ENCODE measurements around the gene RGS7BP.

The RGS7BP gene

GRCh38 chr5:64526734-64527439 is 21.1 kb downstream of the RGS7BP start:
- Histone ChIP-seq H3K9me3 (ENCODE audit: insufficient read depth, low read length) (no peaks in the 10 kb centered on the region), H3K27me3 (ENCODE audit: low read depth, low read length) (no peaks in the 10 kb centered on the region), H2AFZ (ENCODE audit: low read depth, low read length) (no peak overlapping the region), H3K4me3 (ENCODE audit: low read length) (no peak overlapping the region), H3K79me2 (ENCODE audit: low read length) (no peaks in the 10 kb centered on the region), H3K4me2 (ENCODE audit: low read length) (no peak overlapping the region), H3K4me1 (ENCODE audit: low read length) (no peaks in the 10 kb centered on the region), H4K20me1 (ENCODE audit: insufficient read depth, low read length) (no peaks in the 10 kb centered on the region), H3K36me3 (replicated peaks; ENCODE audit: low read depth, low read length) (no peaks in the 10 kb centered on the region), H3K9ac (ENCODE audit: low read length) (no peak overlapping the region), H3K27ac (ENCODE audit: low read length) (no peak overlapping the region)
- TF ChIP-seq CTCF (IDR thresholded peaks at IDR 0.05; ENCODE audit: low read depth, low read length) (no peak), EZH2phosphoT487 (IDR thresholded peaks at IDR 0.05; ENCODE audit: low read depth) (no peak)

DNA sequence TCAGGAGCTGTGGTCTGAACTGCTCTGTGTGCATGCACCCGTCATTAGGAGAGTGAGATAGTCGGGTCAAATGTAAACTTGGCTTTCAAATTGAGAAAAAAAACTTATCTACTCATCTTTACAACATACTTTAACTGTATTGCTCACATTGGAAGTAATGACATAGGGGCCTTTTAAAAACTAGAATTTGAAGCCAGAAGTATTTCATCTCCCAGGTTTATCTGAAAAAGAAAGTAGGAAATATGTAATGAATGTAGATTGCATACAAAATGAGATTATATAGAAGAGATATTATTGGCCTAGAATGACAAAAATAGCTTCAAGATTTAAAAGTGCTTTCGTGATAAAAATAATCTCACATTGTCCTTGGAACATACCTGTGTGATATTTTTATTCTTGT is 24.3 kb downstream of the RGS7BP start:
- H4K20me1 ChIP-seq (ENCODE audit: insufficient read depth, low read length), result no peaks in the 10 kb centered on the region
- H3K4me3 ChIP-seq (ENCODE audit: low read length), result no peak overlapping the region
- H3K27ac ChIP-seq (ENCODE audit: low read length), result no peak overlapping the region
- H3K79me2 ChIP-seq (ENCODE audit: low read length), result no peaks in the 10 kb centered on the region
- no peak overlapping the region for H3K9ac ChIP-seq (ENCODE audit: low read length)
- no peak overlapping the region for H3K4me2 ChIP-seq (ENCODE audit: low read length)
- H3K36me3 ChIP-seq (replicated peaks; ENCODE audit: low read depth, low read length), result no peaks in the 10 kb centered on the region
- no peaks in the 10 kb centered on the region for H3K9me3 ChIP-seq (ENCODE audit: insufficient read depth, low read length)
- H2AFZ ChIP-seq (ENCODE audit: low read depth, low read length), result no peak overlapping the region
- no peaks in the 10 kb centered on the region for H3K4me1 ChIP-seq (ENCODE audit: low read length)
- TF ChIP-seq EZH2phosphoT487 (IDR thresholded peaks at IDR 0.05; ENCODE audit: low read depth) (no peak), CTCF (IDR thresholded peaks at IDR 0.05; ENCODE audit: low read depth, low read length) (no peak)
- H3K27me3 ChIP-seq (ENCODE audit: low read depth, low read length), result no peaks in the 10 kb centered on the region

GRCh38 chr5:64532212-64532611 is 26.4 kb downstream of the RGS7BP start:
- no peak overlapping the region for H3K27ac ChIP-seq (ENCODE audit: low read length)
- H3K9me3 ChIP-seq (ENCODE audit: insufficient read depth, low read length), result no peaks in the 10 kb centered on the region
- no peaks in the 10 kb centered on the region for H3K4me1 ChIP-seq (ENCODE audit: low read length)
- no peak overlapping the region for H3K4me2 ChIP-seq (ENCODE audit: low read length)
- no peak overlapping the region for H3K4me3 ChIP-seq (ENCODE audit: low read length)
- no peak overlapping the region for H2AFZ ChIP-seq (ENCODE audit: low read depth, low read length)
- no peaks in the 10 kb centered on the region for H3K79me2 ChIP-seq (ENCODE audit: low read length)
- no peaks in the 10 kb centered on the region for H3K36me3 ChIP-seq (replicated peaks; ENCODE audit: low read depth, low read length)
- no peaks in the 10 kb centered on the region for H3K27me3 ChIP-seq (ENCODE audit: low read depth, low read length)
- no peak for TF ChIP-seq CTCF (IDR thresholded peaks at IDR 0.05; ENCODE audit: low read depth, low read length)
- no peak for TF ChIP-seq EZH2phosphoT487 (IDR thresholded peaks at IDR 0.05; ENCODE audit: low read depth)
- no peak overlapping the region for H3K9ac ChIP-seq (ENCODE audit: low read length)
- no peaks in the 10 kb centered on the region for H4K20me1 ChIP-seq (ENCODE audit: insufficient read depth, low read length)

DNA sequence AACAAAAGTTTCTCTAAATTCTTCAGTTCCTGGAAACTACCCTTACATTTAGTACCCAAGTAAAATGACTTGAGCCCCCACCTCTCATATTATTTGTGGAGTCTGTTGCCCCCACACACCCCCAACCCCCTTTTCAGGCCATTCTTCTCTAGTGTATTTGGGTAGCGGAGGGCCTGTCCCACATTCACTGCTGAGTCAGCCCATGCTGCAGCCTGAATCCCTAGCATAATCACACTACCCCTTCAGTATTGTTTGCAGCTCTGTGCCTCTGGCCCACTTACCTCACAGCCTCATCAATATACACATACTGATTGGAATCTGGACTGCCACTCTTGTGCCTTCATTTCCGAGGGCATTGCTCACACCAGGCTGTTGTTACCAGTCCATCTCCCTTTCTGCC is 26.8 kb downstream of the RGS7BP start:
- no peak overlapping the region for H3K4me2 ChIP-seq (ENCODE audit: low read length)
- H3K36me3 ChIP-seq (replicated peaks; ENCODE audit: low read depth, low read length), result no peaks in the 10 kb centered on the region
- no peaks in the 10 kb centered on the region for H3K4me1 ChIP-seq (ENCODE audit: low read length)
- no peaks in the 10 kb centered on the region for H3K27me3 ChIP-seq (ENCODE audit: low read depth, low read length)
- H3K9ac ChIP-seq (ENCODE audit: low read length), result no peak overlapping the region
- no peak overlapping the region for H2AFZ ChIP-seq (ENCODE audit: low read depth, low read length)
- H3K79me2 ChIP-seq (ENCODE audit: low read length), result no peaks in the 10 kb centered on the region
- H3K4me3 ChIP-seq (ENCODE audit: low read length), result no peak overlapping the region
- H4K20me1 ChIP-seq (ENCODE audit: insufficient read depth, low read length), result no peaks in the 10 kb centered on the region
- no peak overlapping the region for H3K27ac ChIP-seq (ENCODE audit: low read length)
- H3K9me3 ChIP-seq (ENCODE audit: insufficient read depth, low read length), result no peaks in the 10 kb centered on the region
- TF ChIP-seq EZH2phosphoT487 (IDR thresholded peaks at IDR 0.05; ENCODE audit: low read depth) (no peak), CTCF (IDR thresholded peaks at IDR 0.05; ENCODE audit: low read depth, low read length) (no peak)

Measured in OCI-LY3 (cell line).